Osteocyte (in vitro differentiated cells): Measurements from ENCODE around the gene QRFP. TPM values are rescaled to one million over a fixed set of nuclear protein-coding genes. Genes with fewer than 3 reads are reported as not detected.

Source experiments
- DNase-seq: peaks from one replicate; pipeline ENCODE4 v3.0.0; 2021; ENCODE audit warnings: mixed read lengths; ENCODE audit not compliant: unreplicated experiment; ENCODE audit errors: extremely low spot score
- H3K27ac Mint-ChIP-seq: one replicate; pipeline ENCODE4 v1.8.0; 2021; ENCODE audit warnings: mild to moderate bottlenecking, mixed read lengths; ENCODE audit not compliant: unreplicated experiment
- H3K27me3 Mint-ChIP-seq: one replicate; pipeline ENCODE4 v1.8.0; 2021; ENCODE audit warnings: mixed read lengths; ENCODE audit not compliant: unreplicated experiment
- H3K36me3 Mint-ChIP-seq: one replicate; pipeline ENCODE4 v1.8.0; 2021; ENCODE audit warnings: mixed read lengths; ENCODE audit not compliant: unreplicated experiment
- H3K4me1 Mint-ChIP-seq: one replicate; pipeline ENCODE4 v1.8.0; 2021; ENCODE audit warnings: mixed read lengths; ENCODE audit not compliant: unreplicated experiment
- H3K4me3 Mint-ChIP-seq: one replicate; pipeline ENCODE4 v1.8.0; 2021; ENCODE audit warnings: mild to moderate bottlenecking, moderate library complexity, mixed read lengths; ENCODE audit not compliant: unreplicated experiment
- H3K9me3 Mint-ChIP-seq: one replicate; pipeline ENCODE4 v1.8.0; 2021; ENCODE audit warnings: mixed read lengths; ENCODE audit not compliant: unreplicated experiment
- CTCF ChIP-seq: fragments of 200-600 bp; sonication (generic); IDR thresholded peaks from 2 replicates; pipeline ENCODE4 v1.5.0; 2021; ENCODE audit warnings: antibody characterized with exemption, mild to moderate bottlenecking, moderate library complexity
- total RNA-seq: library from RNA; stranded (reverse); gene quantifications from 2 replicates; pipeline ENCODE4 v1.2.1, GENCODE V29; 2021

The QRFP gene
- total RNA-seq, 1 donor from 2014 or later = not detected

- no peak overlapping the region for H3K27ac Mint-ChIP-seq
- no peak for TF ChIP-seq CTCF
- no peak for DNase-seq
- H3K4me3 Mint-ChIP-seq = no peak overlapping the region
- H3K36me3 Mint-ChIP-seq = peaks cover 28% of the 10 kb centered on the region
- H3K4me1 Mint-ChIP-seq = no peaks in the 10 kb centered on the region
- H3K9me3 Mint-ChIP-seq = no peaks in the 10 kb centered on the region
- H3K27me3 Mint-ChIP-seq = no peaks in the 10 kb centered on the region
Measured at GRCh38 chr9:130892477-130893304, 3.9 kb downstream of the QRFP start.

DNA sequence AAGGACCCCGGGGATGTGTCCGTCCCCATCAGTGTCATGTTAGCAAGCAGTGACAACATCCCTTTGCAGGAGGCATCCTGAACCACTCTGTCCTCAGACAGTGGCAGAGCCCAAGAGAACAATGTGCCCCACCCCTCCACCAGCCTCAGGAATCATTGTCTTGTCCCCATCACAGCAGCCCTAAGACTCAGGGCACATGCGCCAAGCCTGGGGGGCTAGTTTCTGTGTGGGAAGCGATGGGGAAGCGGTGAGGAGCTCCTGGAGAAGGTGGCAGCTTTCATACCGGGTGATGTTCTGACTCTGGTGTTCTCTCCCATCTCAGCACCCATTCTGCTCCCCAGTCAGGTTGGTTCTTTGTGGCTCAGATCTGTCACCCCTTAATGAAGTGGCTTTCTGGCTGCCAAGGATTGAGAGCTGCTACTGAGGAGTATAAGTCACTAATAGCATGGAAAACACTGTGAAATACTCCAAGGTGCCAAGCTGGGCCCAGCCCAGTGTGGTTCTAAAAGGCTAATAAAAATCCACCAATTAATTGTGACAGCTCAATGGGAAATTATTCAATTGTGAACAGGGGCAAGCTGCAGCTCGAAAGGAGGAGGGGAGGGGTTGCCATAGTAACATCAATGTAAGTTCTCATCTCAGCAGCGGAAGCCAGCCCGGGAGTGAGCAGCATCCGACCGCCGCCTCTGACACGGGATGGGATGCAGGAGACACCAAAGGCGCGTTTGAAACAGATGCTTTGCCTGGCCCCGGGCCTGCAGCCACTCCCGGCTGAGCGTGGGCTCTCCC lies 4.7 kb downstream of the QRFP start:
- DNase-seq = no peak
- Mint-ChIP-seq H3K36me3 (peaks cover 37% of the 10 kb centered on the region), H3K27me3 (no peaks in the 10 kb centered on the region), H3K4me3 (no peak overlapping the region), H3K27ac (no peak overlapping the region), H3K9me3 (no peaks in the 10 kb centered on the region), H3K4me1 (peaks cover 3% of the 10 kb centered on the region)
- no peak for TF ChIP-seq CTCF

DNA sequence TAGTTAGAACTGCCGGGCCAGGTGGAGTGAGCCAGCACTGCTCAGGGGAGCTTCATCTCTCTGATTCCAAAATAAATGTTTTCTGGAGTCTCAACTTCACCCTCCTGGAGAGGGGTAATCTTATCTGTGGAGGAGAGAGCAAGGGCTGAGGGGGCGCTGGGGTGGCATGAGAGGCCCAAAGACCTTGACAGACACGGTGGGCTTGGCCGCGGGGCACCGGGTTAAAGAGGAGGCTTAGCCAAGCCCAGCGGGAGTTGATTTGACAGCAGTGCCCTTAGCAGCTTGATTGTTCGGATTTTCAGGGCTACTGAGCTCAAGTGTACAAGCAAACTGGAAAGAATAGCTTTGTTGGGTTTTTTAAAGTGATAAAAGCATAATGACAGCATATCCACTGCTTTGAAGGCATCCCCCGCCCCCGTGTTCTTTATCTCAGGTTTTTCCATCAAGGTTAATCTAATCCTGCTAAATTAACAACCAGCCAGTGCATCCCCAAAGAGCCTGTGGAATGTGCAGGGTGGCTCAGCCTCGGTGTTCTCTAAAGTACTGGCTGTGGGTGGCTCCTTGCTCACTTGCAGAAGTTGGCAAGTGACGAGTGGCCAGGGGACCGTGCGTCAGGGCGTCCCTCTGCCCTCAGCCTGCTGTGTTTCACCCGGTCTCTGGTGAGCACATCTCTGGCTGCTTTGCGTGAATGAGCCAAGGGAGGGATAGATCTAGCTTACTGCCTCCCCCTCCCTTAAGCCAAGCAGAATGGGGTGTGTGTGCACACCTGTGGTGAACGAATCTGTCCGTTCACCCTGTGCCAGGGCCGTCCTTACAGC lies 5.5 kb downstream of the QRFP start:
- no peaks in the 10 kb centered on the region for H3K27me3 Mint-ChIP-seq
- no peak for DNase-seq
- H3K4me3 Mint-ChIP-seq = no peak overlapping the region
- H3K36me3 Mint-ChIP-seq = peaks cover 39% of the 10 kb centered on the region
- no peaks in the 10 kb centered on the region for H3K9me3 Mint-ChIP-seq
- no peak for TF ChIP-seq CTCF
- H3K4me1 Mint-ChIP-seq = peaks cover 3% of the 10 kb centered on the region
- no peak overlapping the region for H3K27ac Mint-ChIP-seq

DNA sequence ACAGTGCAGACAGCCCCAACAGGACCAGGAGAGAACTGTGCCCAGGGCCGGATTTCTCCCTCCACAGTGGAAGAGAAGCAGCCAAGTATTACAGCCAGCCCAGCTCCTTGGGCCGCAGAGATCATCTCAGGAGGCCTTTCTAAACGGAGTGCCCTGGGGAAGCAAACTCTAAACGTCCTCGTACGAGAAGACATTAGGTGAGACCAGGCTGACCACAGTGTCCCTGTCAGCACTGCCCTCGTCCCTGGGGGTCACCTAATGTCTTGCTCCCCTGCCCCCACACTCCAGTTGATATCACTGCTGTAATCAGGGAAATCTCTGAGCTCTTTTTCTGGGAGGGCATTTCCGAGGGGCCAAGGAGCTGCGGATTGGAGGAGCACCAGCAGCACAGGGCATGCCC lies 6.5 kb downstream of the QRFP start:
- TF ChIP-seq CTCF = no peak
- Mint-ChIP-seq H3K4me1 (peaks cover 3% of the 10 kb centered on the region), H3K36me3 (peaks cover 47% of the 10 kb centered on the region), H3K27ac (no peak overlapping the region), H3K27me3 (no peaks in the 10 kb centered on the region), H3K9me3 (no peaks in the 10 kb centered on the region), H3K4me3 (no peak overlapping the region)
- DNase-seq = no peak
